GM19238 (cell line): ENCODE data around the gene SLC35D2.
A peak's percentile ranks its signal among the peaks of the same experiment; 100 is the strongest.

Source experiments
- DNase-seq: peaks from one replicate; pipeline ENCODE4 v3.0.0; 2011; ENCODE audit warnings: low spot score; ENCODE audit not compliant: insufficient read length

Gene SLC35D2

DNA sequence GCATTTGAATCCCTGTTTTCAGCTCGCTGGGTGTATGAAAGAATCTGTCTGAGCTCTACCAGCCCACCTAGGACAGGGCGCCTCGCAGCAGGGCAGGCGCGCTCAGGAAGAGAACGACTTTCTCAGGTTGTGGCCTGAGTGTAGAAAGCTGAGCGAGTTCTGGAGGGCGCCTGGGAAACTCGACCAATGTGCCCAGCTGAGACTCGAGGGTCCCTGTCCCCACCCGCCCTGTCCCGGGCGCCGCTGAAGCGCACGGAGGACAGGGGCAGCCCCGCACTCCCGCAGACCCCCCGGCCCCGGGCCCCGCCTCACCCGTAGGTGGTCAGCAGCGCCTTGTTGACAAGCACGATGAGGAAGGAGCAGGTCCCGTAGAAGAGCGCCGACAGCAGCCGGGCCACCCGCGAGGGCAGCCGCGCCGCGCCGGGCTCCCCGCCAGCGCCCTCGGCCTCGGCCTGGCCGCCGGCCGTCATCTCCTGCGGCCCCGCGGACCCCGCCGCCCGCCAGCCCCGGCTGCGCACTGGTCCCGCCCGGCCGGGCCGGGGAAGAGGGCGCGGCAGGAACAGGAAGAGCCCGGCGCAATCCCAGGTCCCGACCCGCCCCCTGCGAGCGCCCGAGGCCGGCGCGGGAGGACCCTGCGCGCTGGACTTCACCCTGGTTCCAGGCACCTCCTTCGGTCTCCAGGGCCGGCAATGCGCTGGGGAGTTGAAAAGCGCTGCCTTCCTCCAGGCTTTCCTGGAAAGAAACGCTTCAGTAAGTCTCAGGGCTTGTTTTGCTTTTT lies at the start of gene SLC35D2:
Gene SLC35D2 (minus strand): TSS at position 547 of the 778 bp plus-strand sequence. CDS start 77 bp downstream, at position 470.
- DNase-seq = peak; percentile 40

DNA sequence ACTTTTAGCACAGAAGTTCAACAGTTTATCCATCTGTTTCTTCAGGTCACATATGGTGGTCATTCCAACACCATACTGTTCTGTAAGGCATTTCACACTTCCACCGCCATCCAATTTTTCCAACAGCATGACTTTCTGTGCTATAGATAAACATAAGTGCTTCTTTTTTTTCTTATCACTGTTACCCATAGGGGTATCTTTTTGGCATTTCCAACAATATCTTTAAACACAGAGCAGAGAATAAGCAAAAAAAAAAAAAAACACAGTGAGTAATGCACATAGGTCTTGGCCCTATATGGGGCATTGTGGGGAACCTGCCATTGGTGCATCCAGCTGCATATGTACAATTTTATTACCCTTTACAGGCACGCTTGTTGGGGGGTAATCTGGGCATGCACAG lies 46.9 kb upstream of the SLC35D2 start:
- no peak for DNase-seq

DNA sequence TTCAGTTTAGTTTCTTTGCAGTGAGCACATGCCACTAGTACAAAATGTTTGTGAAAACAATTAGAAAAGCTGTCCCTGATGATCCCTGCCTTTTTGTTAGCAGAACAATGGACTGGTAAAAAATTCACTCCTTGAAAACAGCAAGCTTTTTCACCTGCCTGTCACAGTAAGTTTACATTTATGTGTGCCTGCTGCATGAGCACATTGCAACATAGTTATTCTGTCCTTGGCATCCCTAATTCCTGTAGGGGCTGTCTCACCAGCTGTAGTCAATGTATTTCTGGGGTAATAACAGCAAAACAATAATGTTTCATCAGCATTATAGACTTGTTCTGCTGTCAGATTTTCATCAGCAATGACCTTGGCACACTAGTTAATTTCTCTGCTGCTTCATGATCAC lies 46.2 kb upstream of the SLC35D2 start:
- DNase-seq = no peak

DNA sequence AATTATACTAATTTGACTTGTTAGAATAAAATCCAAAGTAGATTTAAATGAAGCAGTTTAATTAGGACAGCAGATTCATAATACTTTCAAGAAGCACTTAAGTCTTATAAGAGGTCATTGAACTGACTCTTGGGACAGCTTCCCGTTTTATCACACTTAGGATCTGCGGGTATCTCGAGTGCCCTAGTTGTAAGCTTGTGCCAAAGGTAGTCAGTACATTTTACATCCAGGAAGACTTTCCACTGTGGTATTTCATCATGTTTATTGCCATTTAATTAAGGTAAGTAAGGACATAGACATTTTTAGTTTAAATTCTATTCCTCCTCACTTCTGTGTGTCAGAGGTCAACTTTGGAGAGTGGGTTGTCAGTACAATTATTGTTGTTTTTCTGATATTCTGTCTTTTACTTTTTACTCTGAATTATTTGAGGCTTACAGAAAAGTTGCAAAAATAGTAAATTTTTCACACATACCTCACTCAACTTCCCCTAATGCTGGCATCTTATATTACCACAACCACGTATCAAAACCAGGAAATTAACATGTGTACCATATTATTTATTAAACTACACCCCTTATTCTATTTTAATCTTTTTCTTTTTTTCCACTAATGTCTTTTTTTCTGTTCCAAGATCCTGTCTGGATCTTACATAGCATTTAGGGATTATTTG lies 42.1 kb upstream of the SLC35D2 start:
- no peak for DNase-seq

DNA sequence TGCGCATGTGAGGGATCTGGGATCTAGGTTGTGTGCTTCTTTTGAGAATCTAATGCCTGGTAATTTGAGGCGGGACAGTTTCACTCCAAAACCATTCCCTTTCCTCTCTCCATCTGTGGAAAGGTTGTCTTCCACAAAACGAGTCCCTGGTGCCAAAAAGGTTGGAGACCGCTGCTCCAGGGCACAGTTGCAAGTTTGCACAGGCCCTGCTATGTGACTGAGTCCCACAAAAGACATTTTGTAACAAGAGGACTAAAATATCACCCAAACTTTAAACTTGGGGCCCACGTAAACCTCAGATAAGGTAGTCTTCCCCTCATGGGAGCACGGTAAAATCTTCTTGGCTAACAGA lies 40.5 kb upstream of the SLC35D2 start:
- no peak for DNase-seq

DNA sequence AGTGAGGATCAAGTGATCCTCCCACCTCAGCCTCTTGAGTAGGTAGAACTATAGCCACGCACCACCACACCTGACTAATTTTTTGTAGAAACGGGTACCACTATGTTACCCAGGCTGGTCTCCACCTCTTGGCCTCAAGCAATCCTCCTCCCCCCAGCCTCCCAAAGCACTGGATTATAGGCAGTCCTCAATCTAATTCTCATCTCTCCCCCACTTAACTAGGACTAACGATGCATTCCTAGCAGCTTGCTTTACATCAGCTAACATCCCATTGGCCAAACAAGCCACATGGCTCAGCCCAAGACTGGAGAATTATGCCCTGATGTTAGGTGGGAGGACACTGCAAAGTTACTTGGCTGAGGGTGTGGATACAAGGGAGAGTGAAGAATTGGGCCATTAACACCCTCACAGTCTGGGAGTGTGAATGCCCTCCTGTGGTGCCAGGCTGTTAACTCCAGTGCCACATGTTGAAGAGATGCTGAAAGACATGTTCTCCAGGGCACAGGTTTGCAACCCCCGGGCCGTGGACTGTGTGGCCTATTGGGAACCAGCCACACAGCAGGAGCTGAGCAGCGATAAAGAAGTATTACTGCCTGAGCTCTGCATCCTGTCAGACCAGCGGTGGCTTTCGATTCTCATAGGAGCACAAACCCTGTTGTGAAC lies 39.9 kb upstream of the SLC35D2 start:
- DNase-seq = no peak

DNA sequence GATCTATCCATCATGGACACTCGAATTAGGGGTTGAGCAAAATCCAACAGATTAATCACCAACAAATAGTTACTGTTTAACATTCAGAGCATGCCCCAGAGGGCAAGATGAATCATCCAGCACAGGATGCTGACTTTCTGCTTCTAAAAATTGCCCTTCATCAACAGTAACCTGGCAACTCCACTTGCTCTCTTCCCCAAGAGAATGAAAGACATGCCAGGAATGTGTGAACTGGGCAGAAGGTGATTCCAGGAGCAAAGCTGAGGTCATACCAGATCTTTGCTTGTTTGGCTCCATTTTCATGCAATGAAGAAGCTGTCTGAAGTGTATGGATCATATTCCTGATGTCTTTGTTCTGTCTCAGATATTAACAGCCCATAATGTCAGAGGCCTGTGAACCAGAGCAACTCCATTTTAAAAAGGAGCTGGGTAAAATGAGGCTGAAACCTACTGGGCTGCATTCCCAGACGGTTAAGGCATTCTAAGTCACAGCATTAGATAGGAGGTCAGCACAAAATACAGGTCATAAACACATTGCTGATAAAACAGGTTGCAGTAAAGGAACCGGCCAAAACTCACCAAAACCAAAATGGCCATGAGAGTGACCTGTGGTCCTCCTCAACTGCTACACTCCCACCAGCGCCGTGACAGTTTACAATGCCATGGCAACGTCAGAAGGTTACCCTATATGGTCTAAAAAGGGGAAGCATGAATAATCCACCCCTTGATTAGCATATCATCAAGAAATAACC lies 37.1 kb upstream of the SLC35D2 start:
- peak; percentile 24 for DNase-seq

DNA sequence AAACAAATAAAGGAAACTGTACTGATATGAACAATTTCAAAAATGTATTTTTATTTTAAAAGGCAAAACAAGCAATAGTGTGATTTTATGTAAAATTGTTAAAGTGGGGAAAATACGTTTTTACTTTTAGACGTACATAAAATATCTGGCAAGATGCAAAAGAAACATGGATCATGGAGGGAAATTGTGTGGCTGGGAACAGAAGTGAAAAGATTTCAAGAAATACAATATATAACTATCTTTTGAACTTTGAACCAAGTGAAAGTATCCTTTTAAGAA lies 36.1 kb upstream of the SLC35D2 start:
- DNase-seq = no peak

DNA sequence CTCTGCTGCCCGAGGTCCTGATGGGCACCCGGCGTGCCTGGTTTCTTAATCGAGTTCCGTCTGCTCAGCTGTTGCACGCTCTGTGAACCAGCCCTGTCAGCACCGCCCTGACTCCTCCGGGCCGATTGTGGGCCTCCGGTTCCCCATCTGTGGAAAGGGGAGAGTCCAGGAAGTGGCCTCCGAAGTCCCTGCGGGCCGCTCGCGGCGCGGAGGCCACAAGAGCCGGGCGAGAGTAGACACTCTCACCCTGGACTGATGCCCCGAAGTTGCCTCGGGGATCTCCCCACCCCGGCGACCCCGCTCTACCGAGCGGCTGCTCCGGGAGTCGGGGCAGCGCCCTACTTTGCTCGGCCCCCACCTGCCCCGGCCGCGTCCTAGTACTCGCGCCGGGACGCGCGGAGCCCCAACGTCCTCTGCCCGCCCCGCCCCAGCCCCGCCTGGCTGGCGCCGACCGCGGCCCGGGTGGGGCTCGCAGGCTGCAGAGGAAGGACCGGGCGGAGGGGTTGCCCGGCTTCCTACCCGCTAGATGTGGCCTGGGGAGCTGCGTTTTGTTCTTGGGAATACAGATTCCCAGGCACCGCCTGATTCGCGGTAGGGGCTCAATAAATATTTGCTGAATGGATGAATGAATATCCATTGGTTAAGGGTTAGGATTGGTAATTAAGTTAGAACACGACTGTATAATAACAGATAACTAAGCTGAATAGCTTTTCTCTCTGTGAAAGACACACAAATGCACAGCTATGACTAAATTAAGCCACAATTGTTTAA lies 35.6 kb upstream of the SLC35D2 start:
- DNase-seq = peak; percentile 47

DNA sequence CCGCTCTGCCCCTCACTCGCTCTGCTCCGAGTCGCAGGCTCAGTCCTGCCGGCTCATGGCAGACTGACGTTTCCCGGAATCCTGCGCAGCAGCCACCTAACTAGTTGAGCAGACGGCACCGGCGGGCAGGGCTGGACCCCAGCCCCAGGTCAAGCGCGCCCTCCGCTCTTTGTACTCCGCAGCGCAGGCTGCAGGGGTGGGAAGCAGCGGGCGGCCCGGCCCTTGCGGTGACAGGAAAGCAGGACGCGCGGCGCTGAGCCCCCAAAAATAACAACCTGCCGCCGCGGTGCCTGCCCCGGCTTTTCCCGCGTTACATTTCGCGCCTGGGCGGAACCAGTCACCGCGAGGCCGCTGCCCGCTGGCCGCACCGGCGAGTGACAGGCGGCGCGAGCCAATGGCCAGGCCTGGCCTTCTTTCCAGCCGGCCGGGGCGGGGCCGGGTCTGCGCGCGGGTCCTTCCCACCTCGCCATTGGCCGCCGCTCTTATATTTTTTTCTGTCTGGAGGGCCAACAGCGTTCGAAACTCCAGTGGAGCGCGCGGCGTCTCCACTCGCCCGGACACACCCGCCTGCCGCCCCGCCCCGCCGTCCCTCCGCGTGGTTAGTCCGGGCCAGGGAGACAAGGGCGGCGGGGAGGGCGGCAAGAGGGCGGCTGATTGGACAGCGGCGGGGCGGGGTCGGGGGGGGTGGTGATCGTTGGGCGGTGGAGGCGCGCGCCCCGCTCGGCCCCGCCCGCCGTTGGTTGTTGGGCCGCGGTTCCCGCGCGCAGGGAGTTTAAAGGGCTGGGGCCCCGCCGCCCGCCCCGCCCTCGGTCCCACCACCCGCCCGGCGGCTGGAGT lies 34.8 kb upstream of the SLC35D2 start, which contains the start of gene ZNF367:
Gene ZNF367 (minus strand): TSS at position 288 of the 837 bp plus-strand sequence. CDS start 338 bp downstream, outside the sequence.
- peak; percentile 93 for DNase-seq

DNA sequence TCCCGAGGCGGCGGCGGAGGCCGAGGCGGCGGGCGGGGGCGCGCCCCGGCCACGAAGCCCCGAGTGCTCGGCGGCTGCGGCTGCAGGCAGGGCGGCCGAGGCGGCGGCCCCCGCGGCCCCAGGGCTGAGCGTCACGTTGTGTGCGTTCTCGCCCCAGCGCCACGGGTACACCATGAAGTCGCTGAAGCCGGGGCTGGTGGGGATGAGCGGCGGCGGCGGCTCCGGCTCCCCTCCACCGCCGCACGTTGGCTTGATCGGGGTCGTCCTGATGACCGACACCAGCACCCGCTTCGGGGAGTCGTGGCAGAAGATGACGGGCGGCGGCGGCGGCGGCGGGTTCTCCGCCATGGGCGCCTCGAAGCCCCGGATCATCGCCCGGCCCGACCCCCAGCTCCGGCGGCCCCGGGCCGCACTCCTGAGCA lies 34.2 kb upstream of the SLC35D2 start:
- DNase-seq = no peak

DNA sequence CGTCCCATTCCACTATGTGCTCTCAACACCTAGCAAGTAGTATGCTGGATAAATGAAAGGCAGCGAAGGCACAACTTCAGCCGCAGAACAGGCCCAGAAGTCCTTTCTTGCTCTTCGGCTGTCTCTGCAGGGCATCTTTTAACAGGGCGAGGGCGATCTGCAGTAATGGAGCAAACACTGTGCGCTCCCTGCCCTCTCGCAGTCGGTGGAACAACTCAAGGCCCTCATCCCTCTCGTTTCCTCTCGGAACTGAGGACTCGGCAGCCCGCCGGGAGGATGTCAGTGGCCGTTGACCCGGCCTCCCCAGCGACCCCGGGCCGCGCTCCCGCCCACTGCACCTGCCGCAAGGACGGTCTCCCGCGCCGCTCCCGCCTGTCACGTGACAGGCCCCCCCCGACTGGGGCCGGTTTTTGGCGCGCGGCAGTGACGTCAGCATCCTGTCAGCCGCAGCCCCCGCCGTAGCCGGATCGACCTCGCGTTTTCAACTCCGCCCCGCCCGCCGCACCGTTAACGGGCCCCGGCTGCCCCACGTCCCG lies 33.6 kb upstream of the SLC35D2 start:
- peak; percentile 76 for DNase-seq

DNA sequence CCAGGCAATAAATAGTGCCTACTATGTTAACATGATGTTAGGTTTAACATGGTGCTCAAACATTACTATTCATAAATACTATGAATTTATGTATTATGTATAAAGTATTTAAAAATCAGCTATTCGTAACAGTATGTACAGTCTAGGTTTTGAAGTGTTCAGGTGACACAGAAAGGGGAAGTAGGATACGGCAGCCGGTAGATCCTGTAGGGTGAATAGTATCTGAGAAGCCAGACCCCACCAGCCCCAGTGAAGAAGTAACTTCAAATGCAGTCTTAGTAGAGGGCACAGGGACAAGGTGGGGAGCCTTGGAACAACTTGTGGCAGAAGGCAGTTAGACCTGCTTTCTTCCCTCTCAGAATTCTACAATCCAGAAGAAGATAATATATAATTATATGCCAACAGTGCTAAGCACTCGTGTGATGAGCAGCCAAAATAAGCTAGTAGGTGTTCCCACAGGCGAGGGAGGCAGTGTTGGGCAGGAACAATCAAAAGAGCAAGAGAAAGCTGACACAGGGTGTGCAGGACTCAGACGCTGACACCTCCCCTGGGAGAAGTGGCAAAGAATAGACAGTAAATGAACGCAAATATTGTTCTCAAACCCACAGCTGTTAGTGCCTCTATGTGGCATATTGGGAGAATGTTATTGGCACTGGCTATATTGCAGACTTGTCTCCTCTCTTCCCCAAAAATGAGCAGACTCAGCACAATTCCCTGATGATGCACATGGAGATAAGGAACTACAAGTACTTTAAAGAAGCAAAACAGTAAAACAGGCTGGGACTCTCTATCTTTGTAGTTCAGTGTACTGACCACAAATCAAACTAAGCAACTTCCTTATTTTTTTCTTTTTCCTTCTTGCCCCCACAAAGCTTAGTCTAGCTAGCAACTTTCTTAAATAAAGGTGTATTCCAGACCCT lies 30.1 kb upstream of the SLC35D2 start:
- no peak for DNase-seq

DNA sequence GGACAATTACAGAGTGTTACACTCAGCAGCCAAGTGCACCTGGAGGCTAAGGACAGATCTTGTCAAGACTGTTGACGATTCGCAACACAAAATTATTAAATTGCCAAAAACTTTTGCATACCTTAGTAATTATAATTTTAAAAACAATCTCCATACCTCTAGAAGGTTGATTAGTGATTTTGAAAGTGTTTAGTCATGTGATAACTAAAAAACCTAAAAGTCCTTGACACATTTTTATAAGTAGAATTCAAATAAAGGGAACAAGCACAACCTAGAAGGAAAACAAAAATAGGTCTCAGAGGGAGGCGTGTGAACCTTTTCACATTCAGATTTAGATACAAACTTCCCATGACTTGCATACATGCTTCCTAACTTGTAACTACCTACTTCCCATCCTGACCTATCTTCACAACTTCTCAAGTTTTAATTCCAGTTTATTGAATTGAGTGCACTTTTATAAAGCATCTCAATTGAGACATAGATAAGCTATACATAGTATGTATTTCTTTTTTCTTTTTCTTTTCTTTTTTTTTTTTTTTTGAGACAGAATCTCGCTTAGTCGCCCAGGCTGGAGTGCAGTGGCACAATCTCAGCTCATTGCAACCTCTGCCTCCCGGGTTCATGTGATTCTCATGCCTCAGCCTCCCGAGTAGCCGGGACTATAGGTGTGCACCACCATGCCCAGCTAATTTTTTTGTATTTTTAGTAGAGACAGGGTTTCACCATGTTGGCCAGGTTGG lies 28.8 kb upstream of the SLC35D2 start:
- no peak for DNase-seq

DNA sequence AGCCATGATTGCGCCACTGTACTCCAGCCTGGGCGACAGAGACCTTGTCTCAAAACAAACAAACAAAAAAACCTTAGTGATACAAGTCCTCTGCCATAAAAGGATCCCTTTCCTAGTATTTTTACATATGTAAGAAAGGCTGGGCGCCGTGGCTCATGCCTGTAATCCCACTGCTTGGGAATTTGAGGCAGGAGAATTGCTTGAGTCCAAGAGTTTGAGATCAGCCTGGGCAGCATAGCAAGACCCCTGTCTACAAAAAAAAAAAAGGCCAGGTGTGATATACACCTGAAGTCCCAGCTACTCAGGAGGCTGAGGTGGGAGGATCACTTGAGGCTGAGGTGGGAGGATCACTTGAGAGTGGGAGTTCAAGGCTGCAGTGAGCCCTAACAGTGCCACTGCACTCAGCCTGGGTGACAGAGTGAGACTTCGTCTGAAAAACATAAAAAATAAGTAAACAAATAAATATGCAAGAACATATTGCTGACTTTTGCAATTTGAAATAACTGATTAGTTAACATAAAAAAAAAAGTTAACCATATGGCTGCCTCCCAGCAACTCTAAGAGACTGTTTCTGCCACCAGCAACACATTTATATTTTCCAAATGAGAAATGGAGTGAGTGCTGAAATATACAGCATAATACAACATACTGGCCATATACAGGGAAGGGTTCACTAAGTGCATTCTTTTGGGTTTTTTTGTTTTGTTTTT lies 27.8 kb upstream of the SLC35D2 start:
- no peak for DNase-seq

DNA sequence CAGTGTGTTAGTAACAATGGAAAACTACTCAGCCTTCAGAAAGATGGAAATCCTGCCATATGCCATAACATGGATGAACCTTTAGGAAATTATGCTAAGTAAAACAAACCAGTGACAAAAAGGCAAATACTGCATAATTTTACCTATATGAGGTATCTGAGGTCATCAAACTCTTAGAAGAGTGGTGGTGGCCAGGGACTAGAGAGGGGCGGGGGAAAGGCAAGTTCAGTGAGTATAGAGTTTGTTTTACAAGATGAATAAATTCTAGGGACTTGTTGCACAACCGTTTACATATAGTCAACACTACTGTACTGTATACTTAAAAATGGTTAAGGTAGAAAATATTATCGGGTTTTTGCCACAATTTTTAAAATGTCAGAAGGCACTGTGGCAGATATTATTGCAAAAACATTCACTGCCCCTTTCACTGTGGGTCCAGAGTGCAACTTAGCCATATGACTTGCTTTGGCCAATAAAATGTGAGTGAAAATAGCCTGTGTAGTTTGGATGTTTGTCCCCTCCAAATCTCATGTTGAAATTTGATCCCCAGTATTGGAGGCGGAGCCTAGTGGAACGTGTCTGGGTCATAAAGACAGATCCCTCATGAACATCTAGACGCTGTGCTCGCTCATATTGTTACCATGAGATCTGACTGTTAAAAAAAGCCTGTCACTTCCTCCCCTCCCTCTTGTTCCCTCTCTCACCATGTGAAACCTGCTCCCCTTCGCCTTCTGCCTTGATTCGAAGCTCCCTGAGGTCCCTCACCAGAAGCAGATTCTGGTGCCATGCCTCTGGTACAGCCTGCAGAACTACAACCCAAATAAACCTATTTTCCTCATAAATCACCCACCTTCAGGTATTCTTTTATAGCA lies 25.1 kb upstream of the SLC35D2 start:
- no peak for DNase-seq
